Measurements from ENCODE around the gene ATP13A2.
A peak's percentile ranks its signal among the peaks of the same experiment; 100 is the strongest.

ATP13A2 gene

DNA sequence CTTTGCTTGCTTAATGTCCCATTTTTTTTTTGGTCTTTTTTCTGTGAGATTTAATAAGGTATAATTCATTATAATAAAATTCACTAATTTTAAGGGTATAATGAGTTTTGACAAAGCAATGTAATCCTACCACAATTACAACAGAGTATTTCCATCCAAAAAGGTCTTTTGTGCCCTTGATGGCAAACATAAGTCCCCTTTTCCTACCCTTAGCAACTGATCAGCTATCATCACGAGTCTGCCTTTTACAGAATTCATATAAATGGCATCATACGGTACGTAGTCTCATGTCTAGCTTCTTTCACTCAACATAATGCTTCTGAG lies 34.6 kb upstream of the ATP13A2 start:
- H3K4me3 ChIP-seq (ENCODE audit: low read depth, low read length): no peak overlapping the region
- in situ Hi-C loops (cut with HindIII; ENCODE audit: low sequenced_read_pairs): no loop called here
- DNase-seq (ENCODE audit: low read depth): no peak
- TF ChIP-seq, protein P1, sequence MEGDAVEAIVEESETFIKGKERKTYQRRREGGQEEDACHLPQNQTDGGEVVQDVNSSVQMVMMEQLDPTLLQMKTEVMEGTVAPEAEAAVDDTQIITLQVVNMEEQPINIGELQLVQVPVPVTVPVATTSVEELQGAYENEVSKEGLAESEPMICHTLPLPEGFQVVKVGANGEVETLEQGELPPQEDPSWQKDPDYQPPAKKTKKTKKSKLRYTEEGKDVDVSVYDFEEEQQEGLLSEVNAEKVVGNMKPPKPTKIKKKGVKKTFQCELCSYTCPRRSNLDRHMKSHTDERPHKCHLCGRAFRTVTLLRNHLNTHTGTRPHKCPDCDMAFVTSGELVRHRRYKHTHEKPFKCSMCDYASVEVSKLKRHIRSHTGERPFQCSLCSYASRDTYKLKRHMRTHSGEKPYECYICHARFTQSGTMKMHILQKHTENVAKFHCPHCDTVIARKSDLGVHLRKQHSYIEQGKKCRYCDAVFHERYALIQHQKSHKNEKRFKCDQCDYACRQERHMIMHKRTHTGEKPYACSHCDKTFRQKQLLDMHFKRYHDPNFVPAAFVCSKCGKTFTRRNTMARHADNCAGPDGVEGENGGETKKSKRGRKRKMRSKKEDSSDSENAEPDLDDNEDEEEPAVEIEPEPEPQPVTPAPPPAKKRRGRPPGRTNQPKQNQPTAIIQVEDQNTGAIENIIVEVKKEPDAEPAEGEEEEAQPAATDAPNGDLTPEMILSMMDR (IDR thresholded peaks at IDR 0.05; ENCODE audit: low read depth, low read length, missing control alignments): no peak

DNA sequence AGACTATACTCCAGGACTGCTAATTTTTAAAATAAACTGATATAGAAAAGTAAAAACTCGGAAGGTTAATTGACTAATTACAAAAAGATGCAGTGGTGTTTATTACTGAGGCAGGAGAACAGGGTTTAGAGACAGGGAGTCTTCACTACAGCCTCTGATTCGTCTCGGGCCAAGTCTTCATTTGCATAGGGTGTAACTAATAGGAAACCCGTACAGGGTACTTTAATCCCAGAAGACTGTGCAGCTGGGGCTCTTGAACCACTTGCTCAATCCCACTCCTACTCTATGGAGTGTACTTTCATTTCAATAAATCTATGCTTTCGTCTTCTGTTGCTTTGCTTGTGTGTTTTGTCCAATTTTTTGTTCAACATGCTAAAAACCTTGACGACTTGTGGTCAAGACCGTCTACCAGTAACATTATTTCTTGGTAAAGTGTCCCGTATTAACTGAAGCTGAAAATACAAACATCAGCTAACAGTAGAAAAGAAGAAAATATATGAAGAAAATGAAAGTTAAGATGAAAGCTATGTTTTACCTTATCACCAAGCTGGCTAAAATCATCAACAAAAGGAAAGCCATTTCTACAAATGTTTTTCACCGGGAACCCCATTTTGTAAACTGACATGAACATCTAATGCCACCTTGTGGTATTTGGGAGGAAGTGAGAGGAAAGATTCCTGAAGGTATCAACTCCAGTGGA lies 34.1 kb upstream of the ATP13A2 start:
- peak overlapping the region; percentile 19 for H3K4me3 ChIP-seq (ENCODE audit: low read depth, low read length)
- TF ChIP-seq, protein P1 (IDR thresholded peaks at IDR 0.05; ENCODE audit: low read depth, low read length, missing control alignments): peak; percentile 72
- in situ Hi-C loops (cut with HindIII; ENCODE audit: low sequenced_read_pairs): no loop called here
- peak; percentile 57 for DNase-seq (ENCODE audit: low read depth)

DNA sequence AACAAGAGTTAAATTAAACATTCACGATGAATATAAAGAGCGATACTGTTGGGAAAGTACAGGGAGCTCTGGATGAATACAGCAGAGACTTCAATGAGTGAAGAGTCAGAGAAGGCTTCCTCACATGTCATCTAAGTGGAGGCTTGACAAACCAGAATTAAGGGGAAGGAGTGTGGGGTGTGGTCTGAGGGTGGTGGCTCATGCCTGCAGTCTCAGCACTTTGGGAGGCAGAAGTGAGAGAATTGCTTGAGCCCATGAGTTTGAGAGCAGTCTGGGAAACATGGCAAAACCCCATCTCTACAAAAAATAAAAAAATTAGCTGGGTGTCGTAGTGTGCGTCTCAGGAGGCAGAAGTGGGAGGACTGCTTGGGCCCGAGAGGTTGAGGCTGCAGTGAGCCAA lies 33.4 kb upstream of the ATP13A2 start:
- TF ChIP-seq, protein P1 (IDR thresholded peaks at IDR 0.05; ENCODE audit: low read depth, low read length, missing control alignments): no peak
- DNase-seq (ENCODE audit: low read depth): no peak
- in situ Hi-C loops (cut with HindIII; ENCODE audit: low sequenced_read_pairs): no loop called here

DNA sequence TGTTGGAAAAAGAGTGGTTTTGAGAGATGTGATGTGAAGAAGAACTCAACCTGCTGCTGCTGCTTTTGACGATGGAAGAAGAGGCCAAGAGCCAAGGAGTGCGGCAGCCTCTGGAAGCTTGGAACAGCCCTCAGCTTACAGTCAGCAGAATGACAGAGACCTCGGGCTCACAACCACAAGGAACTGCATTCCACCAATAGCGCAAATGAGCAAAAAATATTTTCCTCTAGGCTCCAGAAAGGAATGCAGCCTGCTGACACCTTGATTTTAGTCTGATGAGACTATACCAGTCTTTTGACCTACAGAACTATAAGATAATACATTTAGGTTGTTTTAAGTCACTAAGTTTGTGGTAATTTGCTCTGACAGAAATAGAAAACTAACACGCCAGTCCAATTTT lies 31.9 kb upstream of the ATP13A2 start:
- no peak for DNase-seq (ENCODE audit: low read depth)
- H3K4me3 ChIP-seq (ENCODE audit: low read depth, low read length): no peak overlapping the region
- in situ Hi-C loops (cut with HindIII; ENCODE audit: low sequenced_read_pairs): loop anchor here (5.0 kb wide), 1 partner anchor 71 kb away; no protein-coding TSS in a partner anchor
- TF ChIP-seq, protein P1 (IDR thresholded peaks at IDR 0.05; ENCODE audit: low read depth, low read length, missing control alignments): no peak

More for the DNA sequence above, 33.4 kb upstream of the ATP13A2 start:
- H3K4me3 ChIP-seq (ENCODE audit: low read depth, low read length): no peak overlapping the region

DNA sequence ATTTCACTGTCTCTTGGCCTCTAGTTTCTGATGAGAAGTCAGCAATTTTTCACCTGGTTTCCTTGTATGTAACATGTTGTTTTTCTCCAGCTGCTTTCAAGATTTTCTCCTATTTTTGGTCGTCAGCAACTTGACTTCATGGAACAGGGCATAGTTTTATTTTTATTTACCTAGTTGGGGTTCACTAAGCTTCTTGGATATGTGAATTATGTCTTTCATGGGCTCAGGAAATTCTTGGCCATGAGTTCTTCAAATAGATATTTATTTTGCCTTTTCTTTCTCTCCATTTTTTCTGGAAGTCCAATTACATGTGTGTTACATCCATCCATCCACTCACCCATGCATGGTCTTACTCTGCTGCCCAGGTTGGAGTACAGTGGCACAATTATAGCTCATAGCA lies 28.4 kb upstream of the ATP13A2 start:
- H3K4me3 ChIP-seq (ENCODE audit: low read depth, low read length): no peak overlapping the region
- TF ChIP-seq, protein P1 (IDR thresholded peaks at IDR 0.05; ENCODE audit: low read depth, low read length, missing control alignments): no peak
- in situ Hi-C loops (cut with HindIII; ENCODE audit: low sequenced_read_pairs): loop anchor here (5.0 kb wide), 1 partner anchor 68 kb away; no protein-coding TSS in a partner anchor
- no peak for DNase-seq (ENCODE audit: low read depth)

DNA sequence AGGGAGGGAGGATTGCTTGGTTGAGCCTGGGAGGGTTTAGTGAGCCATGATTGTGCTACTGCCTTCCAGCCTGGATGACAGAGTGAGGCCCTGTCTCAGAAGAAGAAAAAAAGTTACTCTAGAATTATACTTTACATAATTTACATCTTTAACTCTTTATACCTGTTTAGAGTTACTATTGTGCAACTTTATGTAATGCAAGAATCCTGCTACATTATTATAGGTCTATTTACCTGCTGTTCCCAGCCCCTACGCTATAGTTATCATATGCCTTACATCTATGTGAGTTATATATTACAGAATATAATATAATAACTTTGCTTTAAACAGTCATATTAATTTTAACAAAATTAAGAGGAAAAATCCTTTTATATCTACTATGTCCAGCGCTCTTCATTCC lies 27.8 kb upstream of the ATP13A2 start:
- TF ChIP-seq, protein P1 (IDR thresholded peaks at IDR 0.05; ENCODE audit: low read depth, low read length, missing control alignments): no peak
- no peak overlapping the region for H3K4me3 ChIP-seq (ENCODE audit: low read depth, low read length)
- DNase-seq (ENCODE audit: low read depth): no peak
- in situ Hi-C loops (cut with HindIII; ENCODE audit: low sequenced_read_pairs): no loop called here

Data from astrocyte of the cerebellum (primary cell).